ENCODE results near the gene GMCL2.

GMCL2 gene

DNA sequence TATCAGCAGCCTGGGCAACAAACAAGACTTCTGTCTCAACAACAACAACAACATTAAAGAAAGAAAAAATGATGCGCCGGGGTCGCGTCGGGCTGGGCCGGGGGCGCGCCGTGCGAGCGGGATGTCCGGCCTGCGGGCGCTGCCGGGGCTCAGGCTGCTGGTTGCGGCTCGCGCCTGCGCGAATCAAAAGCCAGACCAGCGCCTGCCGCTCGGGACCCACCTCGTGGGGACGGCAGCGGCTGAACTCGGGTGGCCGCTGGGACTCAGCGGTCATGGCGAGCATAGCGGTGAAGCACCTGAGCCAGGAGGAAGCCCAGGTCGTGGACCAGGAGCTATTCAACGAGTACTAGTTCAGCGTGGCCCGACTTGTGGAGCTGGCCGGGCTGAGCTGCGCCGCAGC, 21.6 kb downstream of the GMCL2 start:
- Histone ChIP-seq H3K23ac (ENCODE audit: low read length) (no peak overlapping the region), H3K36me3 (ENCODE audit: control insufficient read depth in 1 of 2, insufficient read depth in 2 of 2, low read length in 2 of 2) (no peaks in the 10 kb centered on the region), H3K4me3 (ENCODE audit: low read depth, low read length) (no peak overlapping the region), H2AFZ (ENCODE audit: insufficient read depth, low read length, poor library complexity) (no peak overlapping the region), H3K27ac (ENCODE audit: low read depth, low read length) (no peak overlapping the region), H4K12ac (ENCODE audit: low read depth, low read length) (no peak overlapping the region), H2BK5ac (ENCODE audit: low read depth, low read length, poor library complexity) (no peak overlapping the region), H3K18ac (ENCODE audit: low read length) (no peak overlapping the region), H2BK120ac (ENCODE audit: insufficient read depth, low read length, poor library complexity) (no peak overlapping the region), H4K91ac (ENCODE audit: low read depth, low read length) (no peak overlapping the region), H3K79me2 (ENCODE audit: control insufficient read depth, insufficient read depth, low read length, poor library complexity) (no peaks in the 10 kb centered on the region), H3K4me1 (ENCODE audit: control insufficient read depth in 1 of 2, insufficient read depth in 2 of 2, low read length in 2 of 2) (no peaks in the 10 kb centered on the region), H3K27me3 (ENCODE audit: insufficient read depth, low read length) (no peaks in the 10 kb centered on the region), H4K8ac (ENCODE audit: low read depth, low read length) (no peak overlapping the region), H3K9ac (ENCODE audit: low read length) (no peak overlapping the region), H3K4me2 (ENCODE audit: low read length) (no peak overlapping the region), H3K4ac (ENCODE audit: low read depth, low read length) (no peak overlapping the region), H3K9me3 (ENCODE audit: insufficient read depth, low read depth, low read length) (no peaks in the 10 kb centered on the region), H2BK12ac (ENCODE audit: low read length) (no peak overlapping the region), H3K79me1 (ENCODE audit: low read length) (no peaks in the 10 kb centered on the region), H2AK5ac (ENCODE audit: low read length) (no peak overlapping the region), H3K14ac (ENCODE audit: low read length) (no peak overlapping the region)
- WGBS (ENCODE audit: extremely low coverage, insufficient coverage, insufficient read length) = no CpG with 5 or more reads among the region's 38 CpGs
- DNase-seq = no peak

DNA sequence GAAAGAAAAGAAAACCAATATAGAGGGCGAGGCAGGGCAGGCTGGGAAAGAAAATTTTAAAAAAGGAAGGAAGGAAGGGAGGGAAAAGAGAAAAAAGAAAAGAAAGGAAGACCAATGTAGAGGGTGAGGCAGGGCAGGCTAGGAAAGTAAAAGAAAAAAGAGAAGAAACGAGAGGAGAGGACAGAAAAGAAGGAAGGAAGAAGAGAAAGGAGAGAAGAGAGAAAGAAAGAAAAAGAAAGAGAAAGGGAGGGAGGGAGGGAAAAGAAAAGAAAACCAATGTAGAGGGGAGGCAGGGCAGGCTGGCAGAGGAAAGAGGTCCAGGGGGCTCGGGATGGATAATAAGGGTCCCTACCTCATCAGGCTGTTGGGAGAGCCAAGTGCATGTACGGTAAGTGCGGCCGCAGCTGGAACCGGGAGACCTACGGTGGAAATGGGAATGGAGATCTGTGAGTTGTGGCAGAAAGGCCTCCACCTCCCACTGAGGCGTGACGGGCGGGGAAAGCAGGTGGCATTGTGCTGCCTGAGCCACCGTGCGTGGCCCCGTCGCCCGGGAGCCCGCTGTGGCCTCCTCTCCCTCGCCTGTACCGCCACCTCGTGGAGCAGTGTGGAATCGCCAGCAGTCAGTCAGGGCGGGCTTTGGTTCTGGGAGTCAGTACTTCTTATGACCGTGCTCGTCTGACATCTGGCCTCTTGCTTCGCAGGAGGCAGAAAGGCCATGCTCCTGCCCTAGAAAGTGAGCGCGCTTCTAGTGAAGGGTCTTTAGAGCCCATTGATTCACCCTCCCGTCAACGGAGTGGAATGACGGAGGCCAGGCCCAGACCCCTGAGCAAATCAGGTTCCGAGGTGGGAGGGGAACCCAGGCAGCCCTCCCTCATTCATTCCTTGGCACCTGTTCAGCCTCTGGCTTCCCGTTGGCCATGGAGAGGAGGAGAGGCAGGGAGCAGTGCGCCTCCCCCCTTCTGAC, 23.1 kb downstream of the GMCL2 start:
- Histone ChIP-seq H4K12ac (ENCODE audit: low read depth, low read length) (no peak overlapping the region), H2BK5ac (ENCODE audit: low read depth, low read length, poor library complexity) (no peak overlapping the region), H3K4ac (ENCODE audit: low read depth, low read length) (no peak overlapping the region), H3K4me1 (ENCODE audit: control insufficient read depth in 1 of 2, insufficient read depth in 2 of 2, low read length in 2 of 2) (no peaks in the 10 kb centered on the region), H4K91ac (ENCODE audit: low read depth, low read length) (no peak overlapping the region), H3K79me2 (ENCODE audit: control insufficient read depth, insufficient read depth, low read length, poor library complexity) (no peaks in the 10 kb centered on the region), H3K18ac (ENCODE audit: low read length) (no peak overlapping the region), H3K27me3 (ENCODE audit: insufficient read depth, low read length) (no peaks in the 10 kb centered on the region), H3K9me3 (ENCODE audit: insufficient read depth, low read depth, low read length) (no peaks in the 10 kb centered on the region), H3K79me1 (ENCODE audit: low read length) (no peaks in the 10 kb centered on the region), H3K4me2 (ENCODE audit: low read length) (peak overlapping the region; percentile 25), H4K8ac (ENCODE audit: low read depth, low read length) (no peak overlapping the region), H2AFZ (ENCODE audit: insufficient read depth, low read length, poor library complexity) (peak overlapping the region; percentile 8), H2BK12ac (ENCODE audit: low read length) (no peak overlapping the region), H3K4me3 (ENCODE audit: low read depth, low read length) (no peak overlapping the region), H2BK120ac (ENCODE audit: insufficient read depth, low read length, poor library complexity) (no peak overlapping the region), H3K23ac (ENCODE audit: low read length) (no peak overlapping the region), H3K36me3 (ENCODE audit: control insufficient read depth in 1 of 2, insufficient read depth in 2 of 2, low read length in 2 of 2) (no peaks in the 10 kb centered on the region), H3K27ac (ENCODE audit: low read depth, low read length) (no peak overlapping the region), H3K9ac (ENCODE audit: low read length) (no peak overlapping the region), H3K14ac (ENCODE audit: low read length) (no peak overlapping the region), H2AK5ac (ENCODE audit: low read length) (no peak overlapping the region)
- WGBS (ENCODE audit: extremely low coverage, insufficient coverage, insufficient read length) = no CpG with 5 or more reads among the region's 33 CpGs
- DNase-seq = peak; percentile 86 to 93

DNA sequence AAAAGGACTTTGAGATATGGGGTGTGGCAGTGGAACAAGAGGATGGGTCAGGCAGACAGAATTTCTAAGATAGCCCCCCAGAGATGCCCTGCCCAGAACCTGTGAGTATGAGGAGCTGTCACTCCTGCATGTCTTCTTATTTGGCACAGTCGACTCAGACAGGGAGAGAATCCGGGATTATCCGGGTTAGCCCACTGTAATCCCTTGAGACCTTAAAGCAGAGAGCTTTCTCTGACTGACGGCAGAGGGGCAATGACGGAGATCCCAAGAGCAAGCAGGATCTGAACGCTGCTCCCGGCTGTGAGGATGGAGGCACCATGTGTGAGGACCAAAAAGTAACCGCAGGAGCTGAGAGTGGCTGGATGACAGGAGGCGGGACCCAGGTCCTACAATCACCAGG, 24.7 kb downstream of the GMCL2 start:
- no CpG with 5 or more reads among the region's 9 CpGs for WGBS (ENCODE audit: extremely low coverage, insufficient coverage, insufficient read length)
- Histone ChIP-seq H2BK5ac (ENCODE audit: low read depth, low read length, poor library complexity) (no peak overlapping the region), H3K4ac (ENCODE audit: low read depth, low read length) (no peak overlapping the region), H3K9ac (ENCODE audit: low read length) (no peak overlapping the region), H3K4me3 (ENCODE audit: low read depth, low read length) (no peak overlapping the region), H3K9me3 (ENCODE audit: insufficient read depth, low read depth, low read length) (no peaks in the 10 kb centered on the region), H3K27ac (ENCODE audit: low read depth, low read length) (no peak overlapping the region), H3K27me3 (ENCODE audit: insufficient read depth, low read length) (no peaks in the 10 kb centered on the region), H3K18ac (ENCODE audit: low read length) (no peak overlapping the region), H2AK5ac (ENCODE audit: low read length) (no peak overlapping the region), H2BK12ac (ENCODE audit: low read length) (no peak overlapping the region), H3K79me2 (ENCODE audit: control insufficient read depth, insufficient read depth, low read length, poor library complexity) (no peaks in the 10 kb centered on the region), H2BK120ac (ENCODE audit: insufficient read depth, low read length, poor library complexity) (no peak overlapping the region), H3K4me1 (ENCODE audit: control insufficient read depth in 1 of 2, insufficient read depth in 2 of 2, low read length in 2 of 2) (no peaks in the 10 kb centered on the region), H4K91ac (ENCODE audit: low read depth, low read length) (no peak overlapping the region), H2AFZ (ENCODE audit: insufficient read depth, low read length, poor library complexity) (no peak overlapping the region), H4K12ac (ENCODE audit: low read depth, low read length) (no peak overlapping the region), H3K79me1 (ENCODE audit: low read length) (no peaks in the 10 kb centered on the region), H3K14ac (ENCODE audit: low read length) (no peak overlapping the region), H3K36me3 (ENCODE audit: control insufficient read depth in 1 of 2, insufficient read depth in 2 of 2, low read length in 2 of 2) (no peaks in the 10 kb centered on the region), H3K4me2 (ENCODE audit: low read length) (no peak overlapping the region), H4K8ac (ENCODE audit: low read depth, low read length) (no peak overlapping the region), H3K23ac (ENCODE audit: low read length) (no peak overlapping the region)
- DNase-seq = peak; percentile 37 to 46

DNA sequence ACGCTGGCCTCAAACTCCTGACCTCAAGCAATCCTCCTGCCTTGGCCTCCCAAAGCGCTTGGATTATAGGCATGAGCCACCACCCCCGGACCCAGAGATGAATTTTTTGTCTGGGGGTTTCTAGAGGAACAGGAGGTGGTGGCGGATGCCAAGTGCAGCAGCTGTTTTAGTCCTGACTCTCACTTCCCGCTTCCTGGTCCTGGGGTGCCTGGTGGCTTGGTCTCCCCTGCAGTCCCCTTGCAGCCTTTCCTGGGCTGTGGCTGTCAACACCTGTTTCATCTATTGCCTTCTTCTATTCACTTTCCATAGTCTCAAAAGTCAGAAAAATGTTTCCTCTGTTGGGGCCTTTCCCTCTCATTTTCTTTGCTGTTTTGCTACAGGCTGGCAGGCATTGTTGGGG, 27.0 kb downstream of the GMCL2 start:
- Histone ChIP-seq H4K91ac (ENCODE audit: low read depth, low read length) (no peak overlapping the region), H2AFZ (ENCODE audit: insufficient read depth, low read length, poor library complexity) (no peak overlapping the region), H3K4me2 (ENCODE audit: low read length) (no peak overlapping the region), H2BK120ac (ENCODE audit: insufficient read depth, low read length, poor library complexity) (no peak overlapping the region), H4K12ac (ENCODE audit: low read depth, low read length) (no peak overlapping the region), H3K79me1 (ENCODE audit: low read length) (no peaks in the 10 kb centered on the region), H3K9me3 (ENCODE audit: insufficient read depth, low read depth, low read length) (no peaks in the 10 kb centered on the region), H3K14ac (ENCODE audit: low read length) (no peak overlapping the region), H3K4me3 (ENCODE audit: low read depth, low read length) (no peak overlapping the region), H3K23ac (ENCODE audit: low read length) (no peak overlapping the region), H3K4ac (ENCODE audit: low read depth, low read length) (no peak overlapping the region), H3K36me3 (ENCODE audit: control insufficient read depth in 1 of 2, insufficient read depth in 2 of 2, low read length in 2 of 2) (no peaks in the 10 kb centered on the region), H2BK5ac (ENCODE audit: low read depth, low read length, poor library complexity) (no peak overlapping the region), H3K27ac (ENCODE audit: low read depth, low read length) (no peak overlapping the region), H3K18ac (ENCODE audit: low read length) (no peak overlapping the region), H3K79me2 (ENCODE audit: control insufficient read depth, insufficient read depth, low read length, poor library complexity) (no peaks in the 10 kb centered on the region), H3K4me1 (ENCODE audit: control insufficient read depth in 1 of 2, insufficient read depth in 2 of 2, low read length in 2 of 2) (no peaks in the 10 kb centered on the region), H3K27me3 (ENCODE audit: insufficient read depth, low read length) (no peaks in the 10 kb centered on the region), H3K9ac (ENCODE audit: low read length) (no peak overlapping the region), H4K8ac (ENCODE audit: low read depth, low read length) (no peak overlapping the region), H2BK12ac (ENCODE audit: low read length) (no peak overlapping the region), H2AK5ac (ENCODE audit: low read length) (no peak overlapping the region)
- DNase-seq = no peak
- no CpG with 5 or more reads among the region's 5 CpGs for WGBS (ENCODE audit: extremely low coverage, insufficient coverage, insufficient read length)
